Activated naive CD4-positive, alpha-beta T cell (primary cell): ENCODE measurements around the gene NADK2.
A peak's percentile ranks its signal among the peaks of the same experiment; 100 is the strongest.

Experiments
- DNase-seq, 4 experiments: peaks; one replicate each; lab custom pipeline; 2025; lab: John Stamatoyannopoulos, UW

The NADK2 gene

GRCh38 chr5:36162810-36163486 lies 78.8 kb downstream of the NADK2 start:
- DNase-seq, result no peak

- no peak for DNase-seq
Observed at GRCh38 chr5:36161361-36161760, 80.4 kb downstream of the NADK2 start.

- no peak for DNase-seq
Observed at GRCh38 chr5:36160617-36161016, 81.1 kb downstream of the NADK2 start.

- DNase-seq, result no peak
Observed at GRCh38 chr5:36158144-36158543, 83.6 kb downstream of the NADK2 start.

- DNase-seq, result no peak
Observed at GRCh38 chr5:36156619-36157018, 85.1 kb downstream of the NADK2 start.

- DNase-seq, result no peak
Observed at GRCh38 chr5:36156121-36156601, 85.6 kb downstream of the NADK2 start.

GRCh38 chr5:36155291-36155690 lies 86.4 kb downstream of the NADK2 start:
- DNase-seq, result no peak

GRCh38 chr5:36153726-36154125 lies 88.0 kb downstream of the NADK2 start:
- DNase-seq, result no peak

GRCh38 chr5:36153298-36153677 lies 88.4 kb downstream of the NADK2 start:
- DNase-seq, result no peak

GRCh38 chr5:36152324-36153297 lies 89.1 kb downstream of the NADK2 start:
- DNase-seq, result no peak

- DNase-seq, result peak; percentile 86 to 95 (median 92)
Observed at GRCh38 chr5:36151434-36152323, 90.0 kb downstream of the NADK2 start, which contains the start of the genes LMBRD2 and SKP2. LMBRD2 (minus strand) TSS chr5:36151887; CDS start chr5:36143349, 8,538 bp downstream. SKP2 (plus strand) TSS chr5:36152111; CDS start chr5:36152263, 152 bp downstream.

GRCh38 chr5:36150676-36151433 lies 90.9 kb downstream of the NADK2 start:
- peak in 2 of 4 experiments; percentile 11 to 13 for DNase-seq

GRCh38 chr5:36147681-36148080 lies 94.0 kb downstream of the NADK2 start:
- DNase-seq, result no peak

- DNase-seq, result no peak
Observed at GRCh38 chr5:36146390-36146789, 95.3 kb downstream of the NADK2 start.

- DNase-seq, result no peak
Observed at GRCh38 chr5:36145311-36145710, 96.4 kb downstream of the NADK2 start.
